ENCODE results near the gene NDUFS7. TPM values are rescaled to one million over a fixed set of nuclear protein-coding genes. Genes with fewer than 3 reads are reported as not detected.

Gene NDUFS7
- total and polyA plus RNA-seq, 9 of the 15 experiments (the other 6 are each of a cell fraction or from before 2014, with no cell fraction given) = 6.0 to 271 (median 60.6) TPM

DNA sequence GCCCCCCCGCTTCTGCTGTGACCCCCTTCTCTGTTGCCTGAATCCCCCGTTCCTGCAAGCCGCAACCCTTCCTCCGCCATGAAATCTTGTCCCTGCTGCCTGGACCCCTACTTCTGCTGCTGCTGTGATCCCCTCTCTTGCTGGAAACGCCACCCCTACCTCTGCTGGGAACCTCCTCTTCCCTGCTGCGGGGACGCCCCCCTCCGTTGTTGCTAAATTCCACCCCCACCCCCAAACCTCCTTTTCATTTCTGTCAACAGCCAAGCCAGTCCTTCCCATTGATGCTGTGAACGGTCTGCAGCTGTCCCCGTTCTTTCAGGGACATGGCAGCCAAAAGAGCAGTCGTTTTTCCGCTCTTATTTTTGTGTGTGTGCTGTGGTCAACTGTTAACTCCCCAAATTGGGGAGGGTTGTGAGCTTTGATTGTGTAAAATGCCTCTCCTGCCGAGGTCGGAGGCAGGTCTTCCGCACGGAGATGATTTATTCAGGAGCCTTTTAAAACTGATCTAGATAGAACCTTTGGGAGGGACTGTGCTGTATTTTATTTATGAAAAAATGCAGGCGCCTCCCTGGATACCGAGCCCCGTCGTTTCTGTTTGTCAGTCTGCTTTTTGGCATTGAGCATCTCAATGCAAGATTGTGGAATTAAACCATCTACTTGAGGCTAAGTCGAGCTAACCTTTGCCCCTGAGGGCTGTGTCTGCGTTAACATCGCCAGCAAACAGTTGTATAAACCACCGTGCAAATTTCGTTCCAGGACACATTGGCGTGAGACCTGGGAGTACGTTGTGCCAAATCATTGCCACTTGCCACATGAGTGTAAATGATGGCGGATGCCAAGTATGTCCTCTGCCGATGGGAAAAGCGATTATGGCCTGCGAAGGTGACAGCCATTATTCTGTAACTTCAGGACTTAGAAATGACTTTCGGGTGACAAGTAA lies 27.9 kb upstream of the NDUFS7 start (continued):
- TF ChIP-seq, protein P1, sequence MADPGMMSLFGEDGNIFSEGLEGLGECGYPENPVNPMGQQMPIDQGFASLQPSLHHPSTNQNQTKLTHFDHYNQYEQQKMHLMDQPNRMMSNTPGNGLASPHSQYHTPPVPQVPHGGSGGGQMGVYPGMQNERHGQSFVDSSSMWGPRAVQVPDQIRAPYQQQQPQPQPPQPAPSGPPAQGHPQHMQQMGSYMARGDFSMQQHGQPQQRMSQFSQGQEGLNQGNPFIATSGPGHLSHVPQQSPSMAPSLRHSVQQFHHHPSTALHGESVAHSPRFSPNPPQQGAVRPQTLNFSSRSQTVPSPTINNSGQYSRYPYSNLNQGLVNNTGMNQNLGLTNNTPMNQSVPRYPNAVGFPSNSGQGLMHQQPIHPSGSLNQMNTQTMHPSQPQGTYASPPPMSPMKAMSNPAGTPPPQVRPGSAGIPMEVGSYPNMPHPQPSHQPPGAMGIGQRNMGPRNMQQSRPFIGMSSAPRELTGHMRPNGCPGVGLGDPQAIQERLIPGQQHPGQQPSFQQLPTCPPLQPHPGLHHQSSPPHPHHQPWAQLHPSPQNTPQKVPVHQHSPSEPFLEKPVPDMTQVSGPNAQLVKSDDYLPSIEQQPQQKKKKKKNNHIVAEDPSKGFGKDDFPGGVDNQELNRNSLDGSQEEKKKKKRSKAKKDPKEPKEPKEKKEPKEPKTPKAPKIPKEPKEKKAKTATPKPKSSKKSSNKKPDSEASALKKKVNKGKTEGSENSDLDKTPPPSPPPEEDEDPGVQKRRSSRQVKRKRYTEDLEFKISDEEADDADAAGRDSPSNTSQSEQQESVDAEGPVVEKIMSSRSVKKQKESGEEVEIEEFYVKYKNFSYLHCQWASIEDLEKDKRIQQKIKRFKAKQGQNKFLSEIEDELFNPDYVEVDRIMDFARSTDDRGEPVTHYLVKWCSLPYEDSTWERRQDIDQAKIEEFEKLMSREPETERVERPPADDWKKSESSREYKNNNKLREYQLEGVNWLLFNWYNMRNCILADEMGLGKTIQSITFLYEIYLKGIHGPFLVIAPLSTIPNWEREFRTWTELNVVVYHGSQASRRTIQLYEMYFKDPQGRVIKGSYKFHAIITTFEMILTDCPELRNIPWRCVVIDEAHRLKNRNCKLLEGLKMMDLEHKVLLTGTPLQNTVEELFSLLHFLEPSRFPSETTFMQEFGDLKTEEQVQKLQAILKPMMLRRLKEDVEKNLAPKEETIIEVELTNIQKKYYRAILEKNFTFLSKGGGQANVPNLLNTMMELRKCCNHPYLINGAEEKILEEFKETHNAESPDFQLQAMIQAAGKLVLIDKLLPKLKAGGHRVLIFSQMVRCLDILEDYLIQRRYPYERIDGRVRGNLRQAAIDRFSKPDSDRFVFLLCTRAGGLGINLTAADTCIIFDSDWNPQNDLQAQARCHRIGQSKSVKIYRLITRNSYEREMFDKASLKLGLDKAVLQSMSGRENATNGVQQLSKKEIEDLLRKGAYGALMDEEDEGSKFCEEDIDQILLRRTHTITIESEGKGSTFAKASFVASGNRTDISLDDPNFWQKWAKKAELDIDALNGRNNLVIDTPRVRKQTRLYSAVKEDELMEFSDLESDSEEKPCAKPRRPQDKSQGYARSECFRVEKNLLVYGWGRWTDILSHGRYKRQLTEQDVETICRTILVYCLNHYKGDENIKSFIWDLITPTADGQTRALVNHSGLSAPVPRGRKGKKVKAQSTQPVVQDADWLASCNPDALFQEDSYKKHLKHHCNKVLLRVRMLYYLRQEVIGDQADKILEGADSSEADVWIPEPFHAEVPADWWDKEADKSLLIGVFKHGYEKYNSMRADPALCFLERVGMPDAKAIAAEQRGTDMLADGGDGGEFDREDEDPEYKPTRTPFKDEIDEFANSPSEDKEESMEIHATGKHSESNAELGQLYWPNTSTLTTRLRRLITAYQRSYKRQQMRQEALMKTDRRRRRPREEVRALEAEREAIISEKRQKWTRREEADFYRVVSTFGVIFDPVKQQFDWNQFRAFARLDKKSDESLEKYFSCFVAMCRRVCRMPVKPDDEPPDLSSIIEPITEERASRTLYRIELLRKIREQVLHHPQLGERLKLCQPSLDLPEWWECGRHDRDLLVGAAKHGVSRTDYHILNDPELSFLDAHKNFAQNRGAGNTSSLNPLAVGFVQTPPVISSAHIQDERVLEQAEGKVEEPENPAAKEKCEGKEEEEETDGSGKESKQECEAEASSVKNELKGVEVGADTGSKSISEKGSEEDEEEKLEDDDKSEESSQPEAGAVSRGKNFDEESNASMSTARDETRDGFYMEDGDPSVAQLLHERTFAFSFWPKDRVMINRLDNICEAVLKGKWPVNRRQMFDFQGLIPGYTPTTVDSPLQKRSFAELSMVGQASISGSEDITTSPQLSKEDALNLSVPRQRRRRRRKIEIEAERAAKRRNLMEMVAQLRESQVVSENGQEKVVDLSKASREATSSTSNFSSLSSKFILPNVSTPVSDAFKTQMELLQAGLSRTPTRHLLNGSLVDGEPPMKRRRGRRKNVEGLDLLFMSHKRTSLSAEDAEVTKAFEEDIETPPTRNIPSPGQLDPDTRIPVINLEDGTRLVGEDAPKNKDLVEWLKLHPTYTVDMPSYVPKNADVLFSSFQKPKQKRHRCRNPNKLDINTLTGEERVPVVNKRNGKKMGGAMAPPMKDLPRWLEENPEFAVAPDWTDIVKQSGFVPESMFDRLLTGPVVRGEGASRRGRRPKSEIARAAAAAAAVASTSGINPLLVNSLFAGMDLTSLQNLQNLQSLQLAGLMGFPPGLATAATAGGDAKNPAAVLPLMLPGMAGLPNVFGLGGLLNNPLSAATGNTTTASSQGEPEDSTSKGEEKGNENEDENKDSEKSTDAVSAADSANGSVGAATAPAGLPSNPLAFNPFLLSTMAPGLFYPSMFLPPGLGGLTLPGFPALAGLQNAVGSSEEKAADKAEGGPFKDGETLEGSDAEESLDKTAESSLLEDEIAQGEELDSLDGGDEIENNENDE (IDR thresholded peaks at IDR 0.05; ENCODE audit: low read depth, low read length) = no peak
- TF ChIP-seq MEIS2 (IDR thresholded peaks at IDR 0.05; ENCODE audit: partially characterized antibody) (peak; percentile 12), FOXK2 (conservative IDR thresholded peaks at IDR 0.05 in 1 of 2, IDR thresholded peaks at IDR 0.05 in 1 of 2; ENCODE audit: low read depth in 2 of 2) (peak; percentile 44 to 53; a peak in 2 of 4 replicates)
